ENCODE data around the gene EGFL6. TPM values are rescaled to one million over a fixed set of nuclear protein-coding genes. Genes with fewer than 3 reads are reported as not detected.

Gene EGFL6
- total RNA-seq, 2 experiments from 2014 or later, result not detected

- no peaks in the 10 kb centered on the region for H3K79me2 ChIP-seq (ENCODE audit: insufficient read depth, low read depth, low read length)
- H2AFZ ChIP-seq (ENCODE audit: low read length), result no peak overlapping the region
- H3K9me2 ChIP-seq (ENCODE audit: insufficient read depth, low read length), result no peaks in the 10 kb centered on the region
- ChIA-PET POLR2A (no interaction called here), CTCF (ENCODE audit: unreplicated experiment) (no interaction called here)
- H3K4me3 ChIP-seq (ENCODE audit: low read depth, low read length, poor library complexity, severe bottlenecking), result no peak overlapping the region
- H3K4me2 ChIP-seq (ENCODE audit: low read length), result no peak overlapping the region
- intact Hi-C loops (cut with micrococcal nuclease; ENCODE audit: unreplicated experiment), result no loop called here
- no peak for DNase-seq (ENCODE audit: low spot score)
- BruUV-seq (replicated peaks), result no TSS peak
- TF ChIP-seq EZH2phosphoT487 (IDR thresholded peaks at IDR 0.05; ENCODE audit: borderline replicate concordance, low read depth, low read length) (no peak), CTCF (conservative IDR thresholded peaks at IDR 0.05; ENCODE audit: low read length) (no peak)
- no peak overlapping the region for H3K27ac ChIP-seq (ENCODE audit: low read depth, low read length, poor library complexity, severe bottlenecking)
- no peaks in the 10 kb centered on the region for H3K9me3 ChIP-seq (ENCODE audit: low read length)
- H4K20me1 ChIP-seq (ENCODE audit: insufficient read depth, low read length), result no peaks in the 10 kb centered on the region
- H3K36me3 ChIP-seq (ENCODE audit: insufficient read depth, low read length), result no peaks in the 10 kb centered on the region
- no peaks in the 10 kb centered on the region for H3K4me1 ChIP-seq (ENCODE audit: insufficient read depth, low read length, poor library complexity, severe bottlenecking)
Observed at GRCh38 chrX:13545726-13546125, 23.7 kb upstream of the EGFL6 start.

GRCh38 chrX:13547671-13548070, 21.7 kb upstream of the EGFL6 start:
- CTCF ChIA-PET (ENCODE audit: unreplicated experiment), result no interaction called here
- DNase-seq (ENCODE audit: low spot score), result no peak
- Histone ChIP-seq H3K27ac (ENCODE audit: low read depth, low read length, poor library complexity, severe bottlenecking) (no peak overlapping the region), H3K4me2 (ENCODE audit: low read length) (no peak overlapping the region), H4K20me1 (ENCODE audit: insufficient read depth, low read length) (no peaks in the 10 kb centered on the region), H3K79me2 (ENCODE audit: insufficient read depth, low read depth, low read length) (no peaks in the 10 kb centered on the region), H2AFZ (ENCODE audit: low read length) (no peak overlapping the region), H3K4me1 (ENCODE audit: insufficient read depth, low read length, poor library complexity, severe bottlenecking) (no peaks in the 10 kb centered on the region), H3K9me3 (ENCODE audit: low read length) (no peaks in the 10 kb centered on the region), H3K9me2 (ENCODE audit: insufficient read depth, low read length) (no peaks in the 10 kb centered on the region), H3K4me3 (ENCODE audit: low read depth, low read length, poor library complexity, severe bottlenecking) (no peak overlapping the region), H3K36me3 (ENCODE audit: insufficient read depth, low read length) (no peaks in the 10 kb centered on the region)
- intact Hi-C loops (cut with micrococcal nuclease; ENCODE audit: unreplicated experiment), result no loop called here
- POLR2A ChIA-PET, result no interaction called here
- no TSS peak for BruUV-seq (replicated peaks)
- TF ChIP-seq EZH2phosphoT487 (IDR thresholded peaks at IDR 0.05; ENCODE audit: borderline replicate concordance, low read depth, low read length), result no peak
- TF ChIP-seq CTCF (conservative IDR thresholded peaks at IDR 0.05; ENCODE audit: low read length), result no peak

- Histone ChIP-seq H3K79me2 (ENCODE audit: insufficient read depth, low read depth, low read length) (no peaks in the 10 kb centered on the region), H3K4me3 (ENCODE audit: low read depth, low read length, poor library complexity, severe bottlenecking) (no peak overlapping the region), H3K9me2 (ENCODE audit: insufficient read depth, low read length) (no peaks in the 10 kb centered on the region), H2AFZ (ENCODE audit: low read length) (no peak overlapping the region), H3K27ac (ENCODE audit: low read depth, low read length, poor library complexity, severe bottlenecking) (no peak overlapping the region), H3K4me2 (ENCODE audit: low read length) (no peak overlapping the region), H3K36me3 (ENCODE audit: insufficient read depth, low read length) (no peaks in the 10 kb centered on the region), H4K20me1 (ENCODE audit: insufficient read depth, low read length) (no peaks in the 10 kb centered on the region), H3K9me3 (ENCODE audit: low read length) (no peaks in the 10 kb centered on the region), H3K4me1 (ENCODE audit: insufficient read depth, low read length, poor library complexity, severe bottlenecking) (no peaks in the 10 kb centered on the region)
- no TSS peak for BruUV-seq (replicated peaks)
- intact Hi-C loops (cut with micrococcal nuclease; ENCODE audit: unreplicated experiment), result no loop called here
- no peak for DNase-seq (ENCODE audit: low spot score)
- ChIA-PET CTCF (ENCODE audit: unreplicated experiment) (no interaction called here), POLR2A (interaction anchor here (1.2 kb wide), 1 partner anchor 17 kb away, joined by 3 read pairs; no protein-coding TSS in a partner anchor)
- no peak for TF ChIP-seq EZH2phosphoT487 (IDR thresholded peaks at IDR 0.05; ENCODE audit: borderline replicate concordance, low read depth, low read length)
- no peak for TF ChIP-seq CTCF (conservative IDR thresholded peaks at IDR 0.05; ENCODE audit: low read length)
Observed at GRCh38 chrX:13550346-13550745, 19.1 kb upstream of the EGFL6 start.

Measured in OCI-LY7 (cell line).